Activated CD8-positive, alpha-beta memory T cell treated with anti-CD3 and anti-CD28 coated beads, Interleukin-2, amount 10 ng/mL, durations not matched to agents 7 days and 5 days (primary cell): ENCODE results near the gene F2RL3. TPM values are rescaled to one million over a fixed set of nuclear protein-coding genes. Genes with fewer than 3 reads are reported as not detected.

Source experiments
- ATAC-seq: fragments of 150-1000 bp; cut with Tn5 transposase; one replicate; pipeline ENCODE4 v1.10.0; 2021; ENCODE audit warnings: moderate library complexity
- CTCF ChIA-PET: fragments of 350-600 bp; sonication (Branson Sonifier 250); formaldehyde crosslinking; loops from one replicate; lab custom pipeline; 2021; ENCODE audit warnings: antibody characterized with exemption; lab: Charles Lee
- DNase-seq: peaks from one replicate; pipeline ENCODE4 v3.0.0-alpha.2; 2020
- H3K27ac Mint-ChIP-seq: one replicate; pipeline ENCODE4 v1.8.0; 2021; ENCODE audit warnings: mild to moderate bottlenecking, mixed read lengths
- H3K27me3 Mint-ChIP-seq: one replicate; pipeline ENCODE4 v1.8.0; 2021; ENCODE audit warnings: mixed read lengths
- H3K36me3 Mint-ChIP-seq: one replicate; pipeline ENCODE4 v1.8.0; 2021; ENCODE audit warnings: mild to moderate bottlenecking, mixed read lengths
- H3K4me1 Mint-ChIP-seq: one replicate; pipeline ENCODE4 v1.8.0; 2021; ENCODE audit warnings: mixed read lengths
- H3K4me3 Mint-ChIP-seq: one replicate; pipeline ENCODE4 v1.8.0; 2021; ENCODE audit warnings: mild to moderate bottlenecking, moderate library complexity, mixed read lengths
- H3K9me3 Mint-ChIP-seq: one replicate; pipeline ENCODE4 v1.8.0; 2022; ENCODE audit warnings: low read depth, mixed read lengths
- total RNA-seq, 2 experiments: library from RNA; stranded (reverse); gene quantifications; one replicate each; pipeline ENCODE4 v1.2.3, GENCODE V29; 2021

Gene F2RL3
- total RNA-seq, 2 experiments from 2014 or later: 0.12 to 0.59 TPM

DNA sequence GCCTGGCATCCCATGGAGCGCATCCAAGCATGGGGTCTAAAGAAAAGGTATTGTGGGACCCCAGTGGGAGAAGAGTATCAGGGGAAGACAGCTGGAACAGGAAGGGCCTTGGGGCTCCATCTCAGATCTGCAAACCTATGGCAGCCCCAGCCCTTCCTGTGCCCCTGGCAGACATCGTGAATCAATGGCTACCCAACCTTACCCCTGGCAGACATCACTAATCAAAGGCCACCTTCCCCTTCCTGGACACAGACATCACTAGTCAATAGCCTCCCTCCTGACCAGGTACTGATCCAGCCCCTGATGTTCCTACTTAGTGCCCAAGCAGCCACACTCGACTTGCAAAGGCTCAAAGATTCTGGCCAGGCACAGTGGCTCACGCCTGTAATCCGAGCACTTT, 15.8 kb downstream of the F2RL3 start:
- Mint-ChIP-seq H3K27ac (no peak overlapping the region), H3K4me1 (peaks cover 5% of the 10 kb centered on the region), H3K36me3 (no peaks in the 10 kb centered on the region), H3K4me3 (no peak overlapping the region), H3K27me3 (peaks cover 1% of the 10 kb centered on the region), H3K9me3 (no peaks in the 10 kb centered on the region)
- DNase-seq (no peak), ATAC-seq (no peak)
- CTCF ChIA-PET: no interaction called here

DNA sequence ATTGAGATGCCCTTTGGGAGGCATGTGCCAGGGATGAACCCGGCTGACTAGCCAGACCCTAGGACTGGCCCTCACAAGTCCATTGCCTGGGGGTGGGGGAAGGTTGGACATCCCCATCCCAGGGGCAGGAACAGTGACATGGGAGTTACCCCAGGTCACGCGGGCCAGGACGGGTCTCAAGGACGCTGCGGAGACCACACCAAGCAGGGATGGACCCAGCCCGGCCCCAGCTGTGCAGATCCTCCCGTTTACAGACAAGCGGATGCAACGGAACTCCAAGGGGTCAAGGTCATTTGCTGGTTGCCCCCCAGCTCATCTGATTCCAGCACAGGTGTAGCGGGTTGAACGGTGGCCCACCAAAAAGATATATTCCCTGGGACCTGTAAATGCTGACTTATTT, 20.0 kb downstream of the F2RL3 start:
- no peaks in the 10 kb centered on the region for H3K27me3 Mint-ChIP-seq
- H3K27ac Mint-ChIP-seq: no peak overlapping the region
- no peak for ATAC-seq
- peaks cover 11% of the 10 kb centered on the region for H3K9me3 Mint-ChIP-seq
- no peak overlapping the region for H3K4me3 Mint-ChIP-seq
- no peaks in the 10 kb centered on the region for H3K36me3 Mint-ChIP-seq
- H3K4me1 Mint-ChIP-seq: no peaks in the 10 kb centered on the region
- no peak for DNase-seq
- CTCF ChIA-PET: no interaction called here

DNA sequence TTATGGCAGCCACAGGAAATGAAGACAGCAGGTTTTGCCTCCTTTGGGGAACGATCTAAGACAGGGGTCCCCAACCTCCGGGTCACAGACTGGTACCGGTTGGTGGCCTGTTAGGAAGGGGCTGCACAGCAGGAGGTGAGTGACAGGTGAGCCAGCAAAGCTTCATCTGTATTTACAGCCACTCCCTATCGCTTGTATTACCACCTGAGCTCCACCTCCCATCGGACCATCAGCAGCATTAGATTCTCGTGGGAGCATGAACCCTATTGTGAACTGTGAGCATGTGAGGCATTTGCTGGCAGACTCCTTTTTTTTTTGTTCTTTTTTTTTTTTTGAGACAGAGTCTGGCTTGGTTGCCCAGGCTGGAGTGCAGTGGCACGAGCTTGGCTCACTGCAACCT, 22.2 kb downstream of the F2RL3 start:
- DNase-seq (no peak), ATAC-seq (no peak)
- Mint-ChIP-seq H3K4me1 (no peaks in the 10 kb centered on the region), H3K36me3 (no peaks in the 10 kb centered on the region), H3K9me3 (peaks cover 11% of the 10 kb centered on the region), H3K27ac (no peak overlapping the region), H3K27me3 (no peaks in the 10 kb centered on the region), H3K4me3 (no peak overlapping the region)
- CTCF ChIA-PET: no interaction called here

DNA sequence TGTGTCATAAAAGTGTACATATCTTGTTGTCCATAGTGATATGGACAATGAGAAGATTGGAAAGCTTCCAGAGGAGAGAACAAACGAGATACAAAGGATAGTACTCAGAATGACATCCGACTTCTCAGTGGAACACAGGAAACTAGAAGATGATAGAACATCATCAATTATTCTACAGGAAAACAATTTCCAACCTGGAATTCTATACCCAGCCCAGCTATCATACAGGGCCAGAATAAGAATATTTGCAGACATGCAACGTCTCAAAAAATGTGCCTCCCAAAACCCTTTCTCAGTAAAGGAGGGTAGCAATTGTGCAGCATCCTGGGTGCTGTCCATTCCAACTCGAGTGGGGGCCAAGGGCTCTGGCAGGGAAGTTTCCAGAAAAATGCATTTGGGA, 24.0 kb downstream of the F2RL3 start:
- DNase-seq: no peak
- H3K4me1 Mint-ChIP-seq: no peaks in the 10 kb centered on the region
- ATAC-seq: no peak
- no peak overlapping the region for H3K27ac Mint-ChIP-seq
- H3K4me3 Mint-ChIP-seq: no peak overlapping the region
- peaks cover 11% of the 10 kb centered on the region for H3K9me3 Mint-ChIP-seq
- CTCF ChIA-PET: no interaction called here
- H3K36me3 Mint-ChIP-seq: no peaks in the 10 kb centered on the region
- no peaks in the 10 kb centered on the region for H3K27me3 Mint-ChIP-seq

DNA sequence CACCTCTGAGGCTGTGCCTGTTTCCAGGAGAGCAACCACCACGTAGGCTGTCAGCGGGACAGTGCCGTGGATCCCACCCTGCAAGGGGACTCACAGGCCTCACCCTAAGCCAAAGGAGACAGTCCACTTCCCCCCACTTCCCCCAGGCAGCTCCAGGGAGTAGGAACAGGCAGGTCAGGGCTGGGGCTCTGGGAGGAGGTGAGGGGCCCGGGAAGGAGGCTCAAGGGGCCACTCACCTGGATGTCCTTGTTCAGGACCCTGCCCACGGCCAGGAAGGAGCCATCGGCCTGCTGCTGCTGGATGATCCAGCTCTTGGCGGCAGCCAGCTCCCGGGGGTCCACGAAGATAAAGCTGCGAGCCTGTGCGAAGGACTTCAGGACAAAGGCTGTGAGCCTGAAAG, 25.6 kb downstream of the F2RL3 start:
- no peak for DNase-seq
- Mint-ChIP-seq H3K9me3 (peaks cover 13% of the 10 kb centered on the region), H3K36me3 (no peaks in the 10 kb centered on the region), H3K27ac (no peak overlapping the region), H3K4me1 (no peaks in the 10 kb centered on the region), H3K27me3 (no peaks in the 10 kb centered on the region), H3K4me3 (no peak overlapping the region)
- CTCF ChIA-PET: no interaction called here
- ATAC-seq: no peak

DNA sequence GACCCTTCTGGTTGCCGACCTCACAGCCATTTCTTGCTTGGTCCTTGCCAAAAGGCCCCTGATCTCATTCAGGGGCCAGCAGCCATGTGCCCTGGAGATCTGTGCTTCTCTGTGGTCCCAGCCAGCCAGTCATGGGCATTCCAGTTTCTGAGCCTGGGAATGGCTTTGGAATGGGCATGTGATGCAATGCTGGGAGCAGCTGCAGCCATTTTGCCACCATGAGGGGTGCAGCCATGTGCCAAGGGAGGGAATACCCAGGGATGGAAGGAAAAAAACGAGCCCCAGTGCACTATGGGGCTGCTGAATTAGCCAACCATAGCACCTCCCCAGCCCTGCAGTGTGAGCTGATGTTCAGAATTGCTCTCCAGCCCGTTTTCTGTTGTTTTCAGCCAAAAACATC, 26.3 kb downstream of the F2RL3 start:
- no peak for ATAC-seq
- Mint-ChIP-seq H3K36me3 (no peaks in the 10 kb centered on the region), H3K27ac (no peak overlapping the region), H3K4me1 (no peaks in the 10 kb centered on the region), H3K27me3 (no peaks in the 10 kb centered on the region), H3K9me3 (peaks cover 13% of the 10 kb centered on the region), H3K4me3 (no peak overlapping the region)
- no peak for DNase-seq
- CTCF ChIA-PET: no interaction called here

DNA sequence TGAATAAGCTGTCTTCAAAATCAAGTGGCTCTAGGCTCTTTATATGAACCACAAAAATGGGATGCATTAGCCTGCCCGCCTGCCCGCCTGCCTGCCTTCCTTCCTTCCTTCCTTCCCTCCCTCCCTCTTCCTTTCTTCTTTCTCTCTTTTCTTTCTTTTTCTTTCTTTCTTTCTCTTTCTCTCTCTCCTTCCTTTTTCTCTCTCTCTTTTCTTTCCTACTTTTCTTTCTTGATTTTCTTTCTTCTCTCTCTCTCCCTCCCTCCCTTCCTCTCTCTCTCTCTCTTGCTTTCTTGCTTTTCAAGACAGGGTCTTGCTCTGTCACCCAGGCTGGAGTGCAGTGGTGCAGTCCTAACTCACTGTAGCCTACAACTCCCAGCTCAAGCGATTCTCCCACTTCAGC, 26.9 kb downstream of the F2RL3 start:
- Mint-ChIP-seq H3K4me3 (no peak overlapping the region), H3K36me3 (no peaks in the 10 kb centered on the region), H3K4me1 (no peaks in the 10 kb centered on the region), H3K9me3 (peaks cover 13% of the 10 kb centered on the region), H3K27ac (no peak overlapping the region), H3K27me3 (no peaks in the 10 kb centered on the region)
- CTCF ChIA-PET: interaction anchor here (0.8 kb wide), 1 partner anchor 25 kb away, joined by 3 read pairs; no protein-coding TSS in a partner anchor
- no peak for DNase-seq
- ATAC-seq: no peak

DNA sequence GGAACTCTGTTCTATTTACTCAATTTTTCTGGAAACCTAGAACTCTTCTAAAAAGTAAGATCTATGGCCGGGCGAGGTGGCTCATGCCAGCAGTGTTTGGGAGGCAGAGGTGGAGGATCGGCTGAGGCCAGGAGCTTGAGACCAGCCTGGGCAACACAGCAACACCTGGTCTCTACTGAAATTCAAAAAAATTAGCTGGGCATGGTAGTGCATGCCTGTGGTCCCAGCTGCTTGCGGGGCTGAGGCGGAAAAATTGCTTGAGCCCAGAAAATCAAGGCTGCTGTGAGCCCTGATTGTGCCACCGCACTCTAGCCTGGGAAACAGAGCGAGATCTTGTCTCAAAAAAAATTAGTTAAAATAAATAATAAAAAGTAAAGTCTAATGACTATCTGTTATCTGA, 28.6 kb downstream of the F2RL3 start:
- Mint-ChIP-seq H3K36me3 (no peaks in the 10 kb centered on the region), H3K27ac (no peak overlapping the region), H3K4me3 (no peak overlapping the region), H3K4me1 (no peaks in the 10 kb centered on the region), H3K27me3 (no peaks in the 10 kb centered on the region), H3K9me3 (peaks cover 10% of the 10 kb centered on the region)
- DNase-seq (no peak), ATAC-seq (no peak)
- CTCF ChIA-PET: no interaction called here

DNA sequence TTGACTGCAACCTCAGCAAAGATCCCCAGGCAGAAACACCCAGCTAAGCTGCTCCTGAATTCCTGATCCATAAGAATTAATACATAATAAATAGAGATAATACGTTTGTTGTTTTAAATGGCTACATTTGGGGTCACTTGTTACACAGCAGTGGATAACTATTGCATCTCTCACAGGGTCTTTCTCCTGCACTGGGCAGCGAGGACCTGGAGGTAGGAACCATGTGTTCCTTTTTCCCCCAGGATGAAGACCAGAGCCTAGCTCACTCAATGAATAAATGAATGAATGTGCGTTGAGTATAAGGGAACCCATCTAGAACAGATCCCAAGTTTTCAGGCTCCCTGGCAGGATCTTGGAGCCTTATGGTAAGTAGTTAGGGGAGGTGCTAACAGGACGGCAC, 30.7 kb downstream of the F2RL3 start:
- no peaks in the 10 kb centered on the region for H3K36me3 Mint-ChIP-seq
- DNase-seq (no peak), ATAC-seq (no peak)
- no peak overlapping the region for H3K4me3 Mint-ChIP-seq
- peaks cover 2% of the 10 kb centered on the region for H3K9me3 Mint-ChIP-seq
- H3K4me1 Mint-ChIP-seq: no peaks in the 10 kb centered on the region
- CTCF ChIA-PET: no interaction called here
- no peak overlapping the region for H3K27ac Mint-ChIP-seq
- no peaks in the 10 kb centered on the region for H3K27me3 Mint-ChIP-seq

DNA sequence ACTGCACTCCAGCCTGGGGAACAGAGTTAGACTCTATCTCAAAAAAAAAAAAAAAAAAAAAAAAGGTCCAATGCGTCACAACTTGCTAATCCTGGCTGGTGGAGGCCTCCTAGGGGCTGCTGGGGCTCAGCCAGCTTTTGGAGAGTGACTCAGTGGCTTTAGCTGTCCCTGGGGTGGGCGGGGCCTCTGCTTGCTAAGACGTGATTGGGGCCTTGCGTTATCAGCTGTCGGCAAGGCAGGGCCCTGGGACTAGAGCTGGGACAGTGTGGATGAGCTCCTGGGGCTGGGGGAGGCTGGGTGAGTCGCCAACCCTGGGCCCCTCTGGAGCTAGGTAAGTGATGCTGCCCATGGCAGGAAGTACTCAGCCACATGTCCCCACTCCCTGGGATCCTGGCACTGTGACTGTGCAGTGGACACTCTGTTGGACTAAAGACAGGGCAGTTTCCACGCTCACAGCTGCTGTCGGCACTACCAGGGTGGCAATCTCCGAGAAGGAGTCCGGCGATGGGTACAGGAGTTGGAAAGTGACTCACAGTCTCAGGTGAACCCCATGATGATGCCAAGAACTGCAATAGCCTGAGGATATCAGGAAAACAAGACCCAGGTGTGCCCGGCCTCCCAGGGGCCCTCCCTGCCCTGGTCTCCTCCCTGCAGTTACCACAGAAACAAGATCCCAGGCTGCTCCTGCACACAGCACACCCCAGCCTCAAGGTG, 32.2 kb downstream of the F2RL3 start:
- peaks cover 2% of the 10 kb centered on the region for H3K36me3 Mint-ChIP-seq

DNA sequence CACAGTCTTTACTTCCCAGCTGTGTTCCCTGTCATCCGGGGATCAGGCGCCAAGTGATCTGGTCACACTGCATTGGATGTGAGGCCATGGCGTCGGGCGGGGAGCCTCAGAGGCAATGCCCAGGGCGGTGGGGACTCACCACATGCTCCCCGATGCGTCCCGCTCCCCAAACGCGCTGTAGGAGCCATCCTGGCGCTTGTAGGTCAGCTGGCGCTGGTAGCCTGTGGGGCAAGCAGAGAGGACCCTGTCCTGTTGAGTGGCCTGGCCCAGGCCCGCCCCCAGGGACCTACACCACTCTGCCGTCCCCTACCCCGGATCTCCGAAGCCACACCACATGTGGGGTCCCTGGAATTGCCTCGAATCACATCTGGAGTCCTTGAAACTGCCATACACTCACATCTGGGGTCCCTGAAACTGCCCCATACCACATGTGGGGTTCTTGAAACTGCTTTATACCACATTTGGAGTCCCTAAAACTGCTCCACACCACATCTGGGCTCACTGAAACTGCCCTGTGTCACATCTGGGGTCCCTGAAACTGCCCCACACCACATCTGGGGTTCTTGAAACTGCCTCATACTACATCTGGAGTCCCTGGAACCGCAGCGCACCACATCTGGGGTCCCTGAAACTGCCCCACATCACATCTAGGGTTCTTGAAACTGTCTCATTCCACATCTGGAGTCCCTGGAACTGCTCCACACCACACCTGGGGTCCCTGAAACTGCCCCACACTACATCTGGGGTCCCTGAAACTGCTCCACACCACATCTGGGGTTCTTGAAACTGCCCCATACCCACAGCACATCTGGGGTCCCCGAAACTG, 33.2 kb downstream of the F2RL3 start:
- peaks cover 7% of the 10 kb centered on the region for H3K36me3 Mint-ChIP-seq
- H3K4me1 Mint-ChIP-seq: no peaks in the 10 kb centered on the region

More for the DNA sequence above, 32.2 kb downstream of the F2RL3 start:
- Mint-ChIP-seq H3K4me1 (no peaks in the 10 kb centered on the region), H3K27ac (no peak overlapping the region), H3K27me3 (no peaks in the 10 kb centered on the region), H3K9me3 (peaks cover 4% of the 10 kb centered on the region), H3K4me3 (no peak overlapping the region)
- DNase-seq: no peak
- no peak for ATAC-seq
- CTCF ChIA-PET: no interaction called here

DNA sequence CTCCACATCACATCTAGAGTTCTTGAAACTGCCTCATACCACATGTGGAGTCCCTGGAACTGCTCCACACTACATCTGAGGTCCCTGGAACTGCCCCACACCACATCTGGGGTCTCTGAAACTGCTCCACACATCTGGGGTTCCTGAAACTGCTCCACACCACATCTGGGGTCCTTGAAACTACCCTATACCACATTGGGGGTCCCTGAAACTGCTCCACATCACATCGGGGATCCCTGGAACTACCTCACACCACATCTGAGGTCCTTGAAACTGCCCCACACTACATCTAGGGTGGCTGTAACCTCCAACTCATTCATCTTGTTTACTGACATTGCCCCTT, 33.8 kb downstream of the F2RL3 start:
- no peak overlapping the region for H3K27ac Mint-ChIP-seq
- no peaks in the 10 kb centered on the region for H3K27me3 Mint-ChIP-seq
- CTCF ChIA-PET: no interaction called here
- peaks cover 9% of the 10 kb centered on the region for H3K9me3 Mint-ChIP-seq
- no peaks in the 10 kb centered on the region for H3K4me1 Mint-ChIP-seq
- no peak for DNase-seq
- peaks cover 7% of the 10 kb centered on the region for H3K36me3 Mint-ChIP-seq
- H3K4me3 Mint-ChIP-seq: no peak overlapping the region
- no peak for ATAC-seq

More for the DNA sequence above, 33.2 kb downstream of the F2RL3 start:
- H3K27ac Mint-ChIP-seq: no peak overlapping the region
- ATAC-seq: no peak
- H3K27me3 Mint-ChIP-seq: no peaks in the 10 kb centered on the region
- no peak overlapping the region for H3K4me3 Mint-ChIP-seq
- peaks cover 9% of the 10 kb centered on the region for H3K9me3 Mint-ChIP-seq
- CTCF ChIA-PET: no interaction called here
- no peak for DNase-seq

DNA sequence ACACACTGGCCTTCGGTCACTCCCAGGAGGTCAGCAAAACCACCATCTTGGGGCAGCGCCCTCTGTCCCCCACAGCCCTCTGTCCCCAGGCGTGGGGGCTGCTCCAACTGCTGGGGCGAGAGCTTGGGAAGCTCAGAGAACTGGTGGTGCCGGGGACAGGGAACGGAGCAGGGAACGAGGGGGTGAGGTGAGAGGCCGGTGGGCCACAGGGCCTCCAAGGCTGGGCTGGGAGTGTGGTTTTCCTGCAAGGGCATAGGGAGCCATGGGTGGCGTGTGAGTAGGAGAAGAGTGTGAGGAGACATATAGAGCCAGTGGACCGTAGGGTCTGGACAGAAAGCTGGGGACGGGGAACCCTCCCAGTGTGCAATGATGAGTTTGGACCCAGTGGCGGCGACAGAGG, 34.1 kb downstream of the F2RL3 start:
- H3K27me3 Mint-ChIP-seq: no peaks in the 10 kb centered on the region

DNA sequence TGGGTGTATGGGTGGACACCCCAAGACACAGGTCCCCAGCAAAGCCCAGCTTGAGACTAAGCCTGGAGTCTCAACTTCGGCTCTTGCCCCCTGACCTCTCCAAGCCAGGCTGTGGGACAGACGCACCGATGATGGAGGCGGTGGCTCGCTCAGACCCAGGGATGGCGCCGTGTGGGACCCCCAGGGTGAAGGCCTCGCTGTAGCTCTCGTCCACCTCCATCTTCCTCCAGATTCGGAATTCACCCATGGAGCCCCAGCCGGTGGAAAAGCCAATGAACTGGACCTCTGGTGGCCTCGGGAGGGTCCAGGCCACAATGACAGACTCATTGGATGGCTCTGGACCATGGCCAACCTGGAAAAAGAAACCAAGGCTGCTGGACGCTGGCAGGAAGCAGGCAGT, 39.1 kb downstream of the F2RL3 start:
- CTCF ChIA-PET: no interaction called here
- Mint-ChIP-seq H3K27me3 (no peaks in the 10 kb centered on the region), H3K27ac (no peak overlapping the region), H3K9me3 (peaks cover 7% of the 10 kb centered on the region), H3K4me1 (no peaks in the 10 kb centered on the region), H3K36me3 (peaks cover 7% of the 10 kb centered on the region), H3K4me3 (no peak overlapping the region)
- DNase-seq: no peak
- no peak for ATAC-seq

More for the DNA sequence above, 34.1 kb downstream of the F2RL3 start:
- no peak overlapping the region for H3K27ac Mint-ChIP-seq
- peaks cover 7% of the 10 kb centered on the region for H3K36me3 Mint-ChIP-seq
- ATAC-seq: no peak
- H3K4me1 Mint-ChIP-seq: no peaks in the 10 kb centered on the region
- no peak for DNase-seq
- no peak overlapping the region for H3K4me3 Mint-ChIP-seq
- H3K9me3 Mint-ChIP-seq: peaks cover 9% of the 10 kb centered on the region
- CTCF ChIA-PET: no interaction called here
